Endometrial microvascular endothelial cells (primary cell): ENCODE measurements around the gene DERL2. TPM values are rescaled to one million over a fixed set of nuclear protein-coding genes. Genes with fewer than 3 reads are reported as not detected.

ENCODE experiments used
- in situ Hi-C: cut with HindIII; loops from 2 replicates; pipeline ENCODE4 v1.10.0; 2017; ENCODE audit warnings: low sequenced_read_pairs, low pct_unique_long_range_greater_than_20kb; ENCODE audit errors: inconsistent ontology term
- total RNA-seq: library from RNA; depleted of rRNA; stranded (reverse); fragments of >200 nt; gene quantifications from one replicate; pipeline ENCODE4 v1.2.3, GENCODE V29; 2015; ENCODE audit errors: inconsistent ontology term

DERL2 gene
- total RNA-seq: 49.2 TPM

- in situ Hi-C loops: no loop called here
Measured at GRCh38 chr17:5485270-5486205, at the start of gene DERL2. TSS of gene DERL2 (minus strand) at chr17:5486178. CDS start at chr17:5486161, 17 bp downstream.

- in situ Hi-C loops: no loop called here
Measured at GRCh38 chr17:5535436-5535835, 49.5 kb upstream of the DERL2 start.

GRCh38 chr17:5533486-5534315 lies 47.7 kb upstream of the DERL2 start:
- in situ Hi-C loops: no loop called here

GRCh38 chr17:5532581-5532980 lies 46.6 kb upstream of the DERL2 start:
- in situ Hi-C loops: no loop called here

- in situ Hi-C loops: no loop called here
Measured at GRCh38 chr17:5531085-5531418, 45.1 kb upstream of the DERL2 start.

- in situ Hi-C loops: no loop called here
Measured at GRCh38 chr17:5530265-5531084, 44.5 kb upstream of the DERL2 start.

GRCh38 chr17:5527601-5528250 lies 41.7 kb upstream of the DERL2 start:
- in situ Hi-C loops: no loop called here

- in situ Hi-C loops: no loop called here
Measured at GRCh38 chr17:5526821-5527598, 41.0 kb upstream of the DERL2 start.

- in situ Hi-C loops: no loop called here
Measured at GRCh38 chr17:5523249-5523648, 37.3 kb upstream of the DERL2 start.

GRCh38 chr17:5522476-5522875 lies 36.5 kb upstream of the DERL2 start:
- in situ Hi-C loops: no loop called here

GRCh38 chr17:5516060-5516792 lies 30.2 kb upstream of the DERL2 start:
- in situ Hi-C loops: no loop called here

- in situ Hi-C loops: no loop called here
Measured at GRCh38 chr17:5514976-5515375, 29.0 kb upstream of the DERL2 start.

- in situ Hi-C loops: no loop called here
Measured at GRCh38 chr17:5513628-5514027, 27.6 kb upstream of the DERL2 start.

GRCh38 chr17:5511401-5512225 lies 25.6 kb upstream of the DERL2 start:
- in situ Hi-C loops: no loop called here

- in situ Hi-C loops: no loop called here
Measured at GRCh38 chr17:5510771-5511170, 24.8 kb upstream of the DERL2 start.

GRCh38 chr17:5509482-5509881 lies 23.5 kb upstream of the DERL2 start:
- in situ Hi-C loops: no loop called here

GRCh38 chr17:5508810-5509209 lies 22.8 kb upstream of the DERL2 start:
- in situ Hi-C loops: no loop called here
